MM.1S (cell line): ENCODE results near the gene IREB2.
"Not testable (repeated sequence)": the region's sequence is repeated elsewhere in the genome, so short reads cannot be mapped to it uniquely, and the experiment has no call there.

Experiments used
- DNase-seq: peaks from one replicate; pipeline ENCODE4 v3.0.0-alpha.2; 2015
- H2AFZ ChIP-seq: fragments of 300-600 bp; sonication (generic); 2 replicates; pipeline ENCODE4 v1.6.0; 2016; ENCODE audit warnings: antibody characterized with exemption, low read length
- H3F3A ChIP-seq: fragments of 300-600 bp; sonication (generic); 2 replicates; pipeline ENCODE4 v1.6.1; 2016; ENCODE audit warnings: mild to moderate bottlenecking, antibody characterized with exemption, low read length, moderate library complexity, mixed read lengths; ENCODE audit not compliant: insufficient read depth
- H3K27ac ChIP-seq: fragments of 300-600 bp; sonication (generic); 2 replicates; pipeline ENCODE4 v1.5.1; 2016; ENCODE audit warnings: mild to moderate bottlenecking, low read length
- H3K27me3 ChIP-seq: fragments of 300-600 bp; sonication (generic); replicated peaks from 2 replicates; pipeline ENCODE4 v1.6.0; 2016; ENCODE audit warnings: low read length; ENCODE audit not compliant: insufficient read depth
- H3K36me3 ChIP-seq: fragments of 300-600 bp; sonication (generic); replicated peaks from 2 replicates; pipeline ENCODE4 v1.6.1; 2016; ENCODE audit warnings: mild to moderate bottlenecking, low read length, mixed read lengths; ENCODE audit not compliant: insufficient read depth
- H3K4me1 ChIP-seq: fragments of 300-600 bp; sonication (generic); 2 replicates; pipeline ENCODE4 v1.6.1; 2016; ENCODE audit warnings: low read length, mixed read lengths
- H3K4me2 ChIP-seq: fragments of 300-600 bp; sonication (generic); 2 replicates; pipeline ENCODE4 v1.6.0; 2016; ENCODE audit warnings: low read depth, low read length
- H3K4me3 ChIP-seq: fragments of 300-600 bp; sonication (generic); 2 replicates; pipeline ENCODE4 v1.5.1; 2016; ENCODE audit warnings: low read length, mixed read lengths
- H3K79me2 ChIP-seq: fragments of 300-600 bp; sonication (generic); 2 replicates; pipeline ENCODE4 v1.6.1; 2016; ENCODE audit warnings: mixed run types, low read length, mixed read lengths
- H3K9ac ChIP-seq: fragments of 300-600 bp; sonication (generic); 2 replicates; pipeline ENCODE4 v1.6.1; 2016; ENCODE audit warnings: low read length, mixed read lengths
- H3K9me2 ChIP-seq: fragments of 300-600 bp; sonication (generic); replicated peaks from 2 replicates; pipeline ENCODE4 v1.6.1; 2016; ENCODE audit warnings: mild to moderate bottlenecking, low read length, mixed read lengths; ENCODE audit not compliant: insufficient read depth
- H3K9me3 ChIP-seq: fragments of 300-600 bp; sonication (generic); replicated peaks from 2 replicates; pipeline ENCODE4 v1.6.1; 2016; ENCODE audit warnings: mild to moderate bottlenecking, low read length, mixed read lengths; ENCODE audit not compliant: insufficient read depth
- H4K20me1 ChIP-seq: fragments of 300-600 bp; sonication (generic); 2 replicates; pipeline ENCODE4 v1.6.1; 2016; ENCODE audit warnings: mild to moderate bottlenecking, low read length, moderate library complexity, mixed read lengths; ENCODE audit not compliant: insufficient read depth
- CTCF ChIP-seq: fragments of 300-600 bp; sonication (generic); IDR thresholded peaks from 2 replicates; pipeline ENCODE4 v1.5.1; 2016; ENCODE audit warnings: antibody characterized with exemption, low read length, mixed read lengths
- EZH2 ChIP-seq: fragments of 300-600 bp; sonication (generic); optimal IDR thresholded peaks from 2 replicates; pipeline ENCODE3; 2017; ENCODE audit warnings: low read depth, mild to moderate bottlenecking, antibody characterized with exemption, low read length, mixed read lengths
- EZH2phosphoT487 ChIP-seq: fragments of 300-600 bp; sonication (generic); IDR thresholded peaks from 2 replicates; pipeline ENCODE4 v1.6.1; 2018; ENCODE audit warnings: antibody characterized with exemption, low read length

The IREB2 gene

GRCh38 chr15:78404125-78404524, 33.9 kb upstream of the IREB2 start:
- Histone ChIP-seq H3K79me2 (no peaks in the 10 kb centered on the region), H3K4me3 (no peak overlapping the region), H3K9me2 (no peaks in the 10 kb centered on the region), H3F3A (no peaks in the 10 kb centered on the region), H3K27ac (no peak overlapping the region), H3K4me1 (no peaks in the 10 kb centered on the region), H3K9me3 (no peaks in the 10 kb centered on the region), H3K4me2 (no peak overlapping the region), H2AFZ (no peak overlapping the region), H3K9ac (no peak overlapping the region), H3K36me3 (no peaks in the 10 kb centered on the region), H4K20me1 (no peaks in the 10 kb centered on the region), H3K27me3 (no peaks in the 10 kb centered on the region)
- no peak for TF ChIP-seq EZH2
- TF ChIP-seq EZH2phosphoT487, result no peak
- no peak for TF ChIP-seq CTCF
- no peak for DNase-seq

DNA sequence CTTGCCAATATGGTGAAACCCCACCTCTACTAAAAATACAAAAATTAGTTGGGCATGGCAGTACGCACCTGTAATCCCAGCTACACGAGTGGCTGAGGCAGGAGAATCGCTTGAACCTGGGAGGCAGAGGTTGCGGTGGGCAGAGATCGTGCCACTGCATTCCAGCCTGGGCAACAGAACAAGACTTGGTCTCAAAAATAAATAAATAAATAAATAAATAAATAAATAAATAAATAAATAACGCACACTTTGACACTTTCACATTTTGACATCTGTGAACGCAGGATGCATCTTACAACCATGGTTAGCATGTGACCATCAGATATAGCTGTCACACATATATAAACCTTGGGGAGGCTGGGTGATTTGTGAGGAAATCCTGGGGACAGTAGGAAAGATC, 33.2 kb upstream of the IREB2 start:
- H3K79me2 ChIP-seq, H3K27ac ChIP-seq, DNase-seq, H3K4me1 ChIP-seq, H3F3A ChIP-seq, H3K4me2 ChIP-seq, H3K27me3 ChIP-seq, H3K9me3 ChIP-seq, H2AFZ ChIP-seq, H3K4me3 ChIP-seq, H3K36me3 ChIP-seq, H3K9me2 ChIP-seq, H3K9ac ChIP-seq, H4K20me1 ChIP-seq: not testable (repeated sequence)

DNA sequence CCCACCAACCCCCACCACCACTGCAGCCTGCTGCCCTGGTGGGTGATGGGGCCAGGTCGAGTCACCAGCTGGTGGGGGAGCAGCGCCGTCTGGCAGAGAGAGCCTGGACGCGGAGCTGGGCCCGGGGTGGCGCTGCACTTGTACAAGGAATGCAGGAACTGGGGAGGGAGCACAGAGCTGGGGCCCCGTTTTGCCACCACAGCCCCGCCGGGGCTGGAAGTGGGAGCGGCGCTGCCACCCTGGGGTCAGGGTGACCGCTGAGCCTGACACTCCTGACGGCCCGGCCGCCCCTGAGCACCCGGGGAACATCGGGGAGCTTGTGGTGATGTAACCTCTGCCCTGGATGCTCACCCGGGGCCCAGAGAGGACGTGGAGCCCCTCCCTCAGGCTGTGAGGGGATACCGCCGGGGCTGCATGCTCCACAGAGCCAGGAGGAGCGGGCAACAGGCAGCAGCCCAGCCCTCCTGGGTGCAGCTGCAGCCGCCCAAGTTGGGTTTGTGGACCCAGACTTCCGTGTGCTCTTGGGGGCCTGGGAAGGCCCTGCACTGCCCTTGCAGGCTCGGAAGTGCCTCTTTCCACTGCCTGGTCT, 32.6 kb upstream of the IREB2 start:
- no peaks in the 10 kb centered on the region for H3K4me1 ChIP-seq
- no peaks in the 10 kb centered on the region for H3K79me2 ChIP-seq
- DNase-seq, result no peak
- no peak overlapping the region for H3K9ac ChIP-seq
- no peak overlapping the region for H3K27ac ChIP-seq
- TF ChIP-seq EZH2 (no peak), EZH2phosphoT487 (no peak), CTCF (no peak)
- H3K27me3 ChIP-seq, result no peaks in the 10 kb centered on the region
- no peaks in the 10 kb centered on the region for H3K9me3 ChIP-seq
- H2AFZ ChIP-seq, result no peak overlapping the region
- no peak overlapping the region for H3K4me2 ChIP-seq
- no peaks in the 10 kb centered on the region for H3F3A ChIP-seq
- H3K36me3 ChIP-seq, result no peaks in the 10 kb centered on the region
- no peaks in the 10 kb centered on the region for H4K20me1 ChIP-seq
- no peak overlapping the region for H3K4me3 ChIP-seq
- H3K9me2 ChIP-seq, result no peaks in the 10 kb centered on the region

- no peaks in the 10 kb centered on the region for H3F3A ChIP-seq
- H3K9ac ChIP-seq, result no peak overlapping the region
- H3K4me1 ChIP-seq, result no peaks in the 10 kb centered on the region
- no peaks in the 10 kb centered on the region for H3K79me2 ChIP-seq
- no peak for DNase-seq
- H3K27ac ChIP-seq, result no peak overlapping the region
- no peak for TF ChIP-seq EZH2phosphoT487
- no peak for TF ChIP-seq CTCF
- TF ChIP-seq EZH2, result no peak
- no peaks in the 10 kb centered on the region for H3K9me3 ChIP-seq
- no peaks in the 10 kb centered on the region for H4K20me1 ChIP-seq
- no peak overlapping the region for H3K4me2 ChIP-seq
- no peaks in the 10 kb centered on the region for H3K9me2 ChIP-seq
- H3K4me3 ChIP-seq, result no peak overlapping the region
- H2AFZ ChIP-seq, result no peak overlapping the region
- no peaks in the 10 kb centered on the region for H3K27me3 ChIP-seq
- H3K36me3 ChIP-seq, result no peaks in the 10 kb centered on the region
These were observed 31.9 kb upstream of the IREB2 start for GRCh38 chr15:78406016-78406585.
